ENCODE measurements around the gene NKX2-2. TPM values are rescaled to one million over a fixed set of nuclear protein-coding genes. Genes with fewer than 3 reads are reported as not detected.

NKX2-2 gene
- total and polyA plus RNA-seq, 3 experiments from 2014 or later: not detected

DNA sequence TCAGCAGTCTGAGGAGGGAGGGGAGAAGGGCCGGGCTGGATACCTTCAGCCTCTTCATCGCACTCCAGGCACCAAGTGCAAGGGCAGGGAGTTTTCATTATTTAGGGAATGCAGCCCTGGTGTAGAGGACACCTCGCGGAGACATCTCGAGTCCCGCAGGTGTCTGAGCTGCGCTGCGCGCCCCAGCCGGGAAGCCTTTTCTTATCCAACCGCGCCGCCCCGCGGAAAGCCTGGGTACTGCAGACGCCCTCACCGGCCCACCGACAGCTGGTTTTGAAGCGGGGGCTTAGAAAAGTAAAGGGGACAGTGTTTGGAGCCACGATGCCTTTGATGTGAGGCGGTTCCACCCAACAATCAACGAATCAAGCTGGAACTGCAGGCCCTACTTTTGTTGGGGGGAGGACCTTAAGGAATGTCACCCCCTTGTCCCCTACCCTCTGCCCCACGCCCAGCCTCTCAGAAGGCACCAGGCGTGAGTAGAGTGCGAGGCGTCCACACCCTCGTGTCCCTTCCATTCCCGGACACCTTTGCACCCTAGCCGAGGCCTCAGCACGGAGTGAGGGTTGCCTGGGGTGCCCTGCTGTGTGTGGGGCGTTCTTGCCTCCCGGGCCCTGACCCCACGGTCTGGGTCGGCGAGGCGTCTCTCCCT, 8.6 kb downstream of the NKX2-2 start:
- peaks cover 34% of the 10 kb centered on the region for H3K27me3 ChIP-seq (ENCODE audit: insufficient read depth, low read length, poor library complexity, severe bottlenecking)
- H3K36me3 Mint-ChIP-seq: no peaks in the 10 kb centered on the region
- POLR2A ChIA-PET: no interaction called here
- H3K4me3 Mint-ChIP-seq: peak overlapping the region; percentile 40 to 75 (median 70)
- peak; percentile 55 to 76 (median 71) for DNase-seq
- peaks cover 0 to 6% (median 0%) of the 10 kb centered on the region in 5 donors for H3K9me3 Mint-ChIP-seq
- H3K4me3 ChIP-seq (ENCODE audit: low read length): no peak overlapping the region
- H3K27ac Mint-ChIP-seq: peak overlapping the region in 1 of 8 donors; percentile 4
- H3K9me3 ChIP-seq (ENCODE audit: low read length): no peaks in the 10 kb centered on the region
- peaks cover 24 to 33% (median 26%) of the 10 kb centered on the region in 3 donors for H3K4me1 Mint-ChIP-seq
- H3K36me3 ChIP-seq (ENCODE audit: insufficient read depth, low read length): no peaks in the 10 kb centered on the region
- H3K27me3 Mint-ChIP-seq: peaks cover 47 to 64% of the 10 kb centered on the region in 2 donors
- H3K27ac ChIP-seq (ENCODE audit: low read depth, low read length): no peak overlapping the region
- peaks cover 23% of the 10 kb centered on the region for H3K4me1 ChIP-seq (ENCODE audit: insufficient read depth, low read length)
- CTCF ChIA-PET: interaction anchor here (0.8 to 9.7 kb wide), 29 partner anchors 9 to 669 kb away, joined by 3 to 113 read pairs (median 4); partner anchors contain the start of gene NKX2-2

DNA sequence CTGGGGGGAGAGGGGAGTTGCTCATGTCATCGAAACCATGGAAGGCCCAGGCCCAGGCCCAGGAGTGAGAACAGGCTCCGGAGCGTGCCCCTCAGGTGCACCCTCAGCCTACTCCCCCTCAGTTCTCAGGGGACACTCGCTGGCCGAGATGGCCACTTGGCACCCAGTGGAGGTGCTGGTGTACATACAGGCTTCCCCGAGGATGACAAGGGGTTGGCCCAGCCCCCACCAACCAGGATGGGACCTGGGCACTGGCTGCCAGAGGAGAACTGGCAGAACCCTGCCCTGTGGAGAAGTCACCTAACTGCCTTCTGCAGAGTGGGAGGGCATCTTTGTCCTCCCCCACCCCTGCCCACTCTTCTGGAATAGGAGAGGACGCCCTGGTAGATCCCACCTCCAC, 9.5 kb downstream of the NKX2-2 start:
- no peaks in the 10 kb centered on the region for H3K9me3 ChIP-seq (ENCODE audit: low read length)
- H3K27me3 Mint-ChIP-seq: peaks cover 38 to 63% of the 10 kb centered on the region in 2 donors
- no peak overlapping the region for H3K4me3 ChIP-seq (ENCODE audit: low read length)
- H3K4me1 ChIP-seq (ENCODE audit: insufficient read depth, low read length): peaks cover 13% of the 10 kb centered on the region
- CTCF ChIA-PET: interaction anchor here (0.9 to 9.7 kb wide), 11 partner anchors 9 to 668 kb away, joined by 3 to 113 read pairs (median 5); no protein-coding TSS in a partner anchor
- no peaks in the 10 kb centered on the region for H3K36me3 Mint-ChIP-seq
- DNase-seq: no peak
- POLR2A ChIA-PET: no interaction called here
- H3K9me3 Mint-ChIP-seq: peaks cover 0 to 6% (median 0%) of the 10 kb centered on the region in 5 donors
- H3K27ac Mint-ChIP-seq: no peak overlapping the region
- no peaks in the 10 kb centered on the region for H3K36me3 ChIP-seq (ENCODE audit: insufficient read depth, low read length)
- peaks cover 17 to 24% (median 17%) of the 10 kb centered on the region in 3 donors for H3K4me1 Mint-ChIP-seq
- H3K27me3 ChIP-seq (ENCODE audit: insufficient read depth, low read length, poor library complexity, severe bottlenecking): peaks cover 29% of the 10 kb centered on the region
- H3K27ac ChIP-seq (ENCODE audit: low read depth, low read length): no peak overlapping the region
- H3K4me3 Mint-ChIP-seq: no peak overlapping the region

DNA sequence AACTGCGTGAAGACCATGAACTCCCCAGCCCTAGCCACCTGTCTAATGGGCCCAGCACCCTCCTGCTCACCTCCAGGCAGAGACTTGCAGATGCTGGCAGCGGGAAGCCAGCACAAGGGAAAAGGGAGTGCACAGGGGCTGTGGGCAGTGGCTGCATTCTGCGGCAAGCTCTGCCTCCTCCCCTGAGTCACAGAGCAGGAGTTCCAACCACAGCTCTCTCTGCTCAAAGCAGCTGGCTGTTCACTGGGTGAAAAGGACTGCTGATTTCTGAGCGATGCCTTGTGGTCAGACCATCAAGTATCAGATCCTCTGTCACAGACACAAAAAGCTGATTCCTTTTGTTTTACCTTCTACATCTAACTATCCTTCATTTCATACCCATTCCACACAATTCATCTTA, 10.5 kb downstream of the NKX2-2 start:
- H3K36me3 Mint-ChIP-seq: no peaks in the 10 kb centered on the region
- Histone ChIP-seq H3K9me3 (ENCODE audit: low read length) (no peaks in the 10 kb centered on the region), H3K27me3 (ENCODE audit: insufficient read depth, low read length, poor library complexity, severe bottlenecking) (peaks cover 24% of the 10 kb centered on the region), H3K4me1 (ENCODE audit: insufficient read depth, low read length) (peaks cover 12% of the 10 kb centered on the region), H3K27ac (ENCODE audit: low read depth, low read length) (no peak overlapping the region), H3K4me3 (ENCODE audit: low read length) (no peak overlapping the region), H3K36me3 (ENCODE audit: insufficient read depth, low read length) (no peaks in the 10 kb centered on the region)
- no peak overlapping the region for H3K27ac Mint-ChIP-seq
- no peak for DNase-seq
- H3K4me3 Mint-ChIP-seq: no peak overlapping the region
- H3K27me3 Mint-ChIP-seq: peaks cover 33 to 64% of the 10 kb centered on the region in 2 donors
- peaks cover 14 to 20% (median 16%) of the 10 kb centered on the region in 3 donors for H3K4me1 Mint-ChIP-seq
- ChIA-PET POLR2A (no interaction called here), CTCF (interaction anchor here (1.7 to 9.7 kb wide), 3 partner anchors 265 to 643 kb away, joined by 6 to 113 read pairs (median 9); no protein-coding TSS in a partner anchor)
- H3K9me3 Mint-ChIP-seq: peaks cover 0 to 6% (median 0%) of the 10 kb centered on the region in 5 donors

DNA sequence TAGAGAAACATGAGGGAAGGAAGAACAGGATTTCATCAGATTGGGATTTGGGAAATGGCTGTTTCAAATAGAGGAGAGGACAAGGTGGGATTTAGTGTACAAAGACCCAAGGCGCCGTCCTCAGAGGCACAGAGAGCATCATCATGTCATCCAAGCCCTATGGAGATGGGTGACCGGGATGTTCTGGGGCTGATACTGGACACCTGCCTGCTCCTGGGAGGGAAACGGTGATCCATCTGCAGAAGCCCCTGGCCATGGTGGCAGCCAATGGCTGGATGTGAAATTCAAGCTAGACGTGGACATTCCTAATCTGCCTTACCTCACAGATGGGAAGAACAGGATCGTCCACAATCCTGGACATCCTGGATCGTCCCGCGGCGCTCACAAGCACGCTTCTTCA, 12.7 kb downstream of the NKX2-2 start:
- Histone ChIP-seq H3K4me1 (ENCODE audit: insufficient read depth, low read length) (peaks cover 12% of the 10 kb centered on the region), H3K36me3 (ENCODE audit: insufficient read depth, low read length) (no peaks in the 10 kb centered on the region), H3K27me3 (ENCODE audit: insufficient read depth, low read length, poor library complexity, severe bottlenecking) (peaks cover 14% of the 10 kb centered on the region), H3K9me3 (ENCODE audit: low read length) (no peaks in the 10 kb centered on the region), H3K4me3 (ENCODE audit: low read length) (no peak overlapping the region), H3K27ac (ENCODE audit: low read depth, low read length) (no peak overlapping the region)
- POLR2A ChIA-PET: no interaction called here
- DNase-seq: no peak
- Mint-ChIP-seq H3K36me3 (no peaks in the 10 kb centered on the region), H3K4me3 (no peak overlapping the region), H3K27ac (peak overlapping the region in 1 of 8 donors; percentile 47), H3K4me1 (peaks cover 7% of the 10 kb centered on the region in 3 donors), H3K27me3 (peaks cover 19 to 61% of the 10 kb centered on the region in 2 donors), H3K9me3 (no peaks in the 10 kb centered on the region)
- CTCF ChIA-PET: interaction anchor here (9.7 kb wide), 1 partner anchor 263 kb away, joined by 113 read pairs; no protein-coding TSS in a partner anchor

DNA sequence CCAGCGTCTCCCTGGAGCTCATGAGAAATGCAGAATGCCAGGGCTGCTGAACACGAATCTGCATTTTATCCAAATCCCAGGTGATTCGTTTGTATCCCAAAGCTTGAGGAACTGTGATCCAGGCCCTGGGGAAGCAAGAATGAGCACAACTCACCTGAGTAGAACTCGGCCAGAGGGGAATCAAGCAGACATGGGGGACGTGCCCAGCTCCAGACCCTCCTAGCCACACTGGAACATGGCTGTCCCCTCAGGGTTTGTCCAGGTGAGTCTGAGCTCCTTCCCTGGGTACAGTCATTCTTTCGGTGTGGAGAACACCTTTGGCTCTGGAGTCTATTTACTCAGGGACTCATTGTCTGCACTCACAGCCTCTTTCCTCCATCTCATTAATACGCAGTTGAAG, 13.3 kb downstream of the NKX2-2 start:
- H3K27me3 ChIP-seq (ENCODE audit: insufficient read depth, low read length, poor library complexity, severe bottlenecking): peaks cover 13% of the 10 kb centered on the region
- H3K27me3 Mint-ChIP-seq: peaks cover 19 to 64% of the 10 kb centered on the region in 2 donors
- ChIA-PET CTCF (interaction anchor here (9.7 kb wide), 1 partner anchor 262 kb away, joined by 113 read pairs; no protein-coding TSS in a partner anchor), POLR2A (no interaction called here)
- no peak overlapping the region for H3K4me3 ChIP-seq (ENCODE audit: low read length)
- H3K9me3 ChIP-seq (ENCODE audit: low read length): no peaks in the 10 kb centered on the region
- no peaks in the 10 kb centered on the region for H3K9me3 Mint-ChIP-seq
- no peak overlapping the region for H3K27ac ChIP-seq (ENCODE audit: low read depth, low read length)
- no peak overlapping the region for H3K4me3 Mint-ChIP-seq
- H3K4me1 Mint-ChIP-seq: peaks cover 7% of the 10 kb centered on the region in 3 donors
- no peaks in the 10 kb centered on the region for H3K36me3 ChIP-seq (ENCODE audit: insufficient read depth, low read length)
- H3K4me1 ChIP-seq (ENCODE audit: insufficient read depth, low read length): peaks cover 7% of the 10 kb centered on the region
- no peaks in the 10 kb centered on the region for H3K36me3 Mint-ChIP-seq
- H3K27ac Mint-ChIP-seq: peak overlapping the region in 1 of 8 donors; percentile 47
- DNase-seq: no peak

DNA sequence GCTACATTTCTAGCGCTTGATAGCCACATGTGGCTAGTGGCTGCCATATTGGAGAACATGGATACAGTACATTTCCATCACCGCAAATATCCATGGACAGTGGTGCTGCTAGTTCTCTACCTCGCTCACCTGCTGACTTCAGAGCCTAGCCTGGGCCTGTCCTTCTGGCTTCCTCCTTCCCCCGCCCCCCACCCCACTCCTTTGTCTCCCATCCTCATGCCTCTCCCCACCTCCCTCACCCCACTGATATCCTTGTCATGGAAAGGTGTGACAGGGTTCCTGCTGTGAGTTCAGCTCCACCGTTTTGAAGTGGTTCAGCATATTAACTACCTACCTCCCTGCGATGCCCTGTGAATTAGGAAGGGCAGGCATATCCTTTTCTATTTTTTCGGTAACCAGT, 14.2 kb downstream of the NKX2-2 start:
- CTCF ChIA-PET: interaction anchor here (9.7 kb wide), 1 partner anchor 261 kb away, joined by 113 read pairs; no protein-coding TSS in a partner anchor

DNA sequence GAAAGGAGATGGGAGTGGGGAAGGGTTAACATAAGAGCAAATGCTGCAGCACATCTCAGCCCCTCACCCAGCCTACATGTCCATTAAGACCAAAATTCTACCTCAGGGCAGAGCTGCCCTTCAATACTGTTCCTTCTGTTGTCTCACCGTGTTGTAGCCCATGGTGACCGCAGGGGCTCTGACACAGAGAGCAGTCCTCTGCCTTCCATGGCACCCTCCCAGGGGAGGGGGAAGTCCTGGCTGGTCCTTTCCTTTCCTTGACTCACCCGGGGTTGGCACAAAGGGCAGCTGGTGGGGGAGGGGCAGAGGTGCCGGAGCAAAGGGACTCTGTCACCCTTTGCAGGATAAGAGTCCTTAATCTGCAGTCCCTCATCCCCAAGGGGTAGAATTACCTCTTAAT, 15.2 kb downstream of the NKX2-2 start:
- Histone ChIP-seq H3K36me3 (ENCODE audit: insufficient read depth, low read length) (no peaks in the 10 kb centered on the region), H3K27me3 (ENCODE audit: insufficient read depth, low read length, poor library complexity, severe bottlenecking) (no peaks in the 10 kb centered on the region), H3K9me3 (ENCODE audit: low read length) (no peaks in the 10 kb centered on the region), H3K4me1 (ENCODE audit: insufficient read depth, low read length) (no peaks in the 10 kb centered on the region), H3K4me3 (ENCODE audit: low read length) (no peak overlapping the region), H3K27ac (ENCODE audit: low read depth, low read length) (no peak overlapping the region)
- Mint-ChIP-seq H3K4me3 (no peak overlapping the region), H3K36me3 (no peaks in the 10 kb centered on the region), H3K27me3 (peaks cover 7 to 68% of the 10 kb centered on the region in 2 donors), H3K9me3 (no peaks in the 10 kb centered on the region), H3K27ac (no peak overlapping the region), H3K4me1 (no peaks in the 10 kb centered on the region)
- ChIA-PET POLR2A (no interaction called here), CTCF (no interaction called here)
- DNase-seq: no peak

More for the DNA sequence above, 14.2 kb downstream of the NKX2-2 start:
- Histone ChIP-seq H3K4me3 (ENCODE audit: low read length) (no peak overlapping the region), H3K27ac (ENCODE audit: low read depth, low read length) (no peak overlapping the region), H3K27me3 (ENCODE audit: insufficient read depth, low read length, poor library complexity, severe bottlenecking) (peaks cover 3% of the 10 kb centered on the region), H3K4me1 (ENCODE audit: insufficient read depth, low read length) (no peaks in the 10 kb centered on the region), H3K9me3 (ENCODE audit: low read length) (no peaks in the 10 kb centered on the region), H3K36me3 (ENCODE audit: insufficient read depth, low read length) (no peaks in the 10 kb centered on the region)
- H3K4me3 Mint-ChIP-seq: no peak overlapping the region
- no peak overlapping the region for H3K27ac Mint-ChIP-seq
- peaks cover 13 to 61% of the 10 kb centered on the region in 2 donors for H3K27me3 Mint-ChIP-seq
- POLR2A ChIA-PET: no interaction called here
- H3K36me3 Mint-ChIP-seq: no peaks in the 10 kb centered on the region
- no peak for DNase-seq
- peaks cover 0 to under 1% (median under 1%) of the 10 kb centered on the region in 3 donors for H3K4me1 Mint-ChIP-seq
- no peaks in the 10 kb centered on the region for H3K9me3 Mint-ChIP-seq

DNA sequence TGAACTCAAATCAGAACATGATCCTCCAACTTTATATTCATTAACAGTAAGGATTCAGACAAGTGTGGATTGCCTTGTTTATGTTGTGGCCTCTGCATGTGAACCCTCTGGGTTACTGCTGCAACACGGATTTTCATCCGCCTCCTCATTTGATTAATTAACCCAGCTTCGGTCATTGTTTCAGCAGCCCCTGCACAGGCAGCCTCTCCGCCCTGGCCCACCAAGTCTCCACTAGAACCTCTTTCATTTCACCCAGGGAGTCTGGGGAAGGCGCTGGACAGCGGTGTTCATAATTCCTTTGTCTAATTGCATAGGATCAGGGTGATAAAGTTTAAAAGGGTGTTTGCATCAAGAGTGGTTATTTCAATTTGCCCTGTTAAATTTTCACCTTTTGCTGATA, 15.7 kb downstream of the NKX2-2 start:
- Mint-ChIP-seq H3K4me1 (no peaks in the 10 kb centered on the region), H3K27ac (no peak overlapping the region), H3K36me3 (no peaks in the 10 kb centered on the region), H3K27me3 (peaks cover 6 to 69% of the 10 kb centered on the region in 2 donors), H3K4me3 (no peak overlapping the region), H3K9me3 (no peaks in the 10 kb centered on the region)
- Histone ChIP-seq H3K27me3 (ENCODE audit: insufficient read depth, low read length, poor library complexity, severe bottlenecking) (no peaks in the 10 kb centered on the region), H3K27ac (ENCODE audit: low read depth, low read length) (no peak overlapping the region), H3K36me3 (ENCODE audit: insufficient read depth, low read length) (no peaks in the 10 kb centered on the region), H3K4me3 (ENCODE audit: low read length) (no peak overlapping the region), H3K9me3 (ENCODE audit: low read length) (no peaks in the 10 kb centered on the region), H3K4me1 (ENCODE audit: insufficient read depth, low read length) (no peaks in the 10 kb centered on the region)
- no peak for DNase-seq
- POLR2A ChIA-PET: no interaction called here
- CTCF ChIA-PET: no interaction called here
